ENCODE data around the gene GPR31. TPM values are rescaled to one million over a fixed set of nuclear protein-coding genes. Genes with fewer than 3 reads are reported as not detected.

Gene GPR31
- polyA plus RNA-seq, 1 of the 3 experiments (the other 2 are of a cell fraction) = not detected

GRCh38 chr6:167112421-167112820 is 45.4 kb downstream of the GPR31 start:
- Histone ChIP-seq H2AFZ (ENCODE audit: low read depth) (no peak overlapping the region), H3K79me2 (ENCODE audit: insufficient read depth) (no peaks in the 10 kb centered on the region), H3K27ac (ENCODE audit: low read depth in 2 of 2, low read length in 1 of 2) (no peak overlapping the region), H3K4me3 (ENCODE audit: low read depth in 2 of 2, low read length in 1 of 2) (no peak overlapping the region), H3K4me2 (no peak overlapping the region), H3K36me3 (replicated peaks in 1 of 2; ENCODE audit: control insufficient read depth in 1 of 2, insufficient read depth in 2 of 2, low read length in 1 of 2) (no peaks in the 10 kb centered on the region), H3K9me2 (no peaks in the 10 kb centered on the region), H3K4me1 (ENCODE audit: control insufficient read depth in 1 of 2, insufficient read depth in 2 of 2, low read depth in 1 of 2, low read length in 1 of 2) (peaks cover 0 to 4% of the 10 kb centered on the region in 2 experiments; a peak in 1 of 4 replicates), H3K9me3 (no peaks in the 10 kb centered on the region), H4K20me1 (ENCODE audit: insufficient read depth) (no peaks in the 10 kb centered on the region), H3K27me3 (ENCODE audit: insufficient read depth) (no peaks in the 10 kb centered on the region), H3K9ac (no peak overlapping the region), H3F3A (replicated peaks; ENCODE audit: insufficient read depth) (no peaks in the 10 kb centered on the region)
- POLR2A ChIA-PET = no interaction called here
- TF ChIP-seq NRF1 (IDR thresholded peaks at IDR 0.05; ENCODE audit: low read depth, low read length) = no peak
- no peak for TF ChIP-seq CHD2 (IDR thresholded peaks at IDR 0.05; ENCODE audit: low read length, partially characterized antibody)
- TF ChIP-seq, protein P1, sequence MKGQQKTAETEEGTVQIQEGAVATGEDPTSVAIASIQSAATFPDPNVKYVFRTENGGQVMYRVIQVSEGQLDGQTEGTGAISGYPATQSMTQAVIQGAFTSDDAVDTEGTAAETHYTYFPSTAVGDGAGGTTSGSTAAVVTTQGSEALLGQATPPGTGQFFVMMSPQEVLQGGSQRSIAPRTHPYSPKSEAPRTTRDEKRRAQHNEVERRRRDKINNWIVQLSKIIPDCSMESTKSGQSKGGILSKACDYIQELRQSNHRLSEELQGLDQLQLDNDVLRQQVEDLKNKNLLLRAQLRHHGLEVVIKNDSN (IDR thresholded peaks at IDR 0.05; ENCODE audit: borderline replicate concordance, low read depth) = no peak
- TF ChIP-seq FOXJ3 (CRISPR knock-in tag; IDR thresholded peaks at IDR 0.05) = no peak
- no peak for TF ChIP-seq TCF12 (IDR thresholded peaks at IDR 0.05)
- no peak for TF ChIP-seq POLR2AphosphoS5 (IDR thresholded peaks at IDR 0.05; ENCODE audit: low read depth, low read length)
- TF ChIP-seq, protein P2, sequence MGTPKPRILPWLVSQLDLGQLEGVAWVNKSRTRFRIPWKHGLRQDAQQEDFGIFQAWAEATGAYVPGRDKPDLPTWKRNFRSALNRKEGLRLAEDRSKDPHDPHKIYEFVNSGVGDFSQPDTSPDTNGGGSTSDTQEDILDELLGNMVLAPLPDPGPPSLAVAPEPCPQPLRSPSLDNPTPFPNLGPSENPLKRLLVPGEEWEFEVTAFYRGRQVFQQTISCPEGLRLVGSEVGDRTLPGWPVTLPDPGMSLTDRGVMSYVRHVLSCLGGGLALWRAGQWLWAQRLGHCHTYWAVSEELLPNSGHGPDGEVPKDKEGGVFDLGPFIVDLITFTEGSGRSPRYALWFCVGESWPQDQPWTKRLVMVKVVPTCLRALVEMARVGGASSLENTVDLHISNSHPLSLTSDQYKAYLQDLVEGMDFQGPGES (IDR thresholded peaks at IDR 0.05; ENCODE audit: low read depth, low read length) = no peak
- TF ChIP-seq SMC3 (IDR thresholded peaks at IDR 0.05; ENCODE audit: low read depth, low read length) = no peak
- TF ChIP-seq, protein P3, sequence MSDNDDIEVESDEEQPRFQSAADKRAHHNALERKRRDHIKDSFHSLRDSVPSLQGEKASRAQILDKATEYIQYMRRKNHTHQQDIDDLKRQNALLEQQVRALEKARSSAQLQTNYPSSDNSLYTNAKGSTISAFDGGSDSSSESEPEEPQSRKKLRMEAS (IDR thresholded peaks at IDR 0.05; ENCODE audit: low read depth) = no peak
- no peak for TF ChIP-seq JUND (IDR thresholded peaks at IDR 0.05)
- TF ChIP-seq EP300 (IDR thresholded peaks at IDR 0.05; ENCODE audit: borderline replicate concordance in 1 of 2, low read depth in 1 of 2, low read length in 1 of 2) = no peak
- TF ChIP-seq FOSL2 (IDR thresholded peaks at IDR 0.05; ENCODE audit: borderline replicate concordance, low read depth) = no peak
- TF ChIP-seq RAD21 (IDR thresholded peaks at IDR 0.05; ENCODE audit: low read length) = no peak
- no peak for TF ChIP-seq FOXM1 (IDR thresholded peaks at IDR 0.05; ENCODE audit: low read depth)
- no peak for TF ChIP-seq EZH2phosphoT487 (IDR thresholded peaks at IDR 0.05; ENCODE audit: borderline replicate concordance, low read depth)
- no peak for TF ChIP-seq RFX5 (IDR thresholded peaks at IDR 0.05; ENCODE audit: low read length)
- TF ChIP-seq GATA2 (CRISPR knock-in tag; IDR thresholded peaks at IDR 0.05) = no peak
- no peak for TF ChIP-seq ELF1 (IDR thresholded peaks at IDR 0.05)
- no peak for TF ChIP-seq MEF2A (IDR thresholded peaks at IDR 0.05; ENCODE audit: borderline replicate concordance, low read depth)
- no peak for DNase-seq
- WGBS (ENCODE audit: low lambda C conversion rate) = 31% methylated on average over 8 of the region's 8 CpGs
- CTCF ChIA-PET = no interaction called here

DNA sequence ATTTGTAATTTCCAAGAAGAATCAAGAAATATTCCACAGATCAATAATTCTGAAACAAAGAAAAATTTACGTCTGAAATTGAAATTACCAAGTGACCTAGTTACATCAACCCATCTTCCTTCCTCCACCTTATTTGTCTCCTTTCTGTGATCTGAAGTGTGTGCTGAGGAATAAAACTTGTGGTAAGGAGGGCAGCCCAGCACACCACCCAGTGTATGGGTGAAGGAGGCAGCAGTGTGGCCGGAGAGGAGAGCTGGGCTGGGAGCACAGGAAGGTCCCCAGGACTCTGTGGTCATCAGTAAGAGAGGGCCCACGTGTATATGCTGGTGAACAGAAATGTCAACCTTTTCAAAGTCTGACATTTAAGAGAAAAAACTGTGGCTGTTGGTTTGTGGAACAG is 46.2 kb downstream of the GPR31 start:
- POLR2A ChIA-PET = no interaction called here
- no peaks in the 10 kb centered on the region for H3K9me3 ChIP-seq
- no peaks in the 10 kb centered on the region for H3K9me2 ChIP-seq
- H3K4me1 ChIP-seq (ENCODE audit: control insufficient read depth in 1 of 2, insufficient read depth in 2 of 2, low read depth in 1 of 2, low read length in 1 of 2) = peaks cover 0 to 4% of the 10 kb centered on the region in 2 experiments; a peak in 1 of 4 replicates
- H3K27ac ChIP-seq (ENCODE audit: low read depth in 2 of 2, low read length in 1 of 2) = no peak overlapping the region
- H3K36me3 ChIP-seq (replicated peaks in 1 of 2; ENCODE audit: control insufficient read depth in 1 of 2, insufficient read depth in 2 of 2, low read length in 1 of 2) = no peaks in the 10 kb centered on the region
- no peak for DNase-seq
- 40% methylated on average over 3 of the region's 3 CpGs for WGBS (ENCODE audit: low lambda C conversion rate)
- H3K79me2 ChIP-seq (ENCODE audit: insufficient read depth) = no peaks in the 10 kb centered on the region
- no peaks in the 10 kb centered on the region for H3K27me3 ChIP-seq (ENCODE audit: insufficient read depth)
- no peak overlapping the region for H3K4me2 ChIP-seq
- no peaks in the 10 kb centered on the region for H3F3A ChIP-seq (replicated peaks; ENCODE audit: insufficient read depth)
- H3K9ac ChIP-seq = no peak overlapping the region
- CTCF ChIA-PET = no interaction called here
- no peak overlapping the region for H2AFZ ChIP-seq (ENCODE audit: low read depth)
- no peaks in the 10 kb centered on the region for H4K20me1 ChIP-seq (ENCODE audit: insufficient read depth)
- H3K4me3 ChIP-seq (ENCODE audit: low read depth in 2 of 2, low read length in 1 of 2) = no peak overlapping the region
- TF ChIP-seq NRF1 (IDR thresholded peaks at IDR 0.05; ENCODE audit: low read depth, low read length) = no peak
- TF ChIP-seq NFIC (IDR thresholded peaks at IDR 0.05; ENCODE audit: borderline replicate concordance) = no peak
- TF ChIP-seq, protein P4, sequence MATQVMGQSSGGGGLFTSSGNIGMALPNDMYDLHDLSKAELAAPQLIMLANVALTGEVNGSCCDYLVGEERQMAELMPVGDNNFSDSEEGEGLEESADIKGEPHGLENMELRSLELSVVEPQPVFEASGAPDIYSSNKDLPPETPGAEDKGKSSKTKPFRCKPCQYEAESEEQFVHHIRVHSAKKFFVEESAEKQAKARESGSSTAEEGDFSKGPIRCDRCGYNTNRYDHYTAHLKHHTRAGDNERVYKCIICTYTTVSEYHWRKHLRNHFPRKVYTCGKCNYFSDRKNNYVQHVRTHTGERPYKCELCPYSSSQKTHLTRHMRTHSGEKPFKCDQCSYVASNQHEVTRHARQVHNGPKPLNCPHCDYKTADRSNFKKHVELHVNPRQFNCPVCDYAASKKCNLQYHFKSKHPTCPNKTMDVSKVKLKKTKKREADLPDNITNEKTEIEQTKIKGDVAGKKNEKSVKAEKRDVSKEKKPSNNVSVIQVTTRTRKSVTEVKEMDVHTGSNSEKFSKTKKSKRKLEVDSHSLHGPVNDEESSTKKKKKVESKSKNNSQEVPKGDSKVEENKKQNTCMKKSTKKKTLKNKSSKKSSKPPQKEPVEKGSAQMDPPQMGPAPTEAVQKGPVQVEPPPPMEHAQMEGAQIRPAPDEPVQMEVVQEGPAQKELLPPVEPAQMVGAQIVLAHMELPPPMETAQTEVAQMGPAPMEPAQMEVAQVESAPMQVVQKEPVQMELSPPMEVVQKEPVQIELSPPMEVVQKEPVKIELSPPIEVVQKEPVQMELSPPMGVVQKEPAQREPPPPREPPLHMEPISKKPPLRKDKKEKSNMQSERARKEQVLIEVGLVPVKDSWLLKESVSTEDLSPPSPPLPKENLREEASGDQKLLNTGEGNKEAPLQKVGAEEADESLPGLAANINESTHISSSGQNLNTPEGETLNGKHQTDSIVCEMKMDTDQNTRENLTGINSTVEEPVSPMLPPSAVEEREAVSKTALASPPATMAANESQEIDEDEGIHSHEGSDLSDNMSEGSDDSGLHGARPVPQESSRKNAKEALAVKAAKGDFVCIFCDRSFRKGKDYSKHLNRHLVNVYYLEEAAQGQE (IDR thresholded peaks at IDR 0.05; ENCODE audit: low read depth, low read length) = no peak
- no peak for TF ChIP-seq MXI1 (IDR thresholded peaks at IDR 0.05; ENCODE audit: low read depth, low read length)
- no peak for TF ChIP-seq RAD21 (IDR thresholded peaks at IDR 0.05; ENCODE audit: low read length)
- TF ChIP-seq FOSL2 (IDR thresholded peaks at IDR 0.05; ENCODE audit: borderline replicate concordance, low read depth) = no peak
- no peak for TF ChIP-seq FOXM1 (IDR thresholded peaks at IDR 0.05; ENCODE audit: low read depth)
- TF ChIP-seq SIN3A (IDR thresholded peaks at IDR 0.05; ENCODE audit: borderline replicate concordance, low read depth, low read length) = no peak
- no peak for TF ChIP-seq GABPA (IDR thresholded peaks at IDR 0.05; ENCODE audit: low read depth)
- no peak for TF ChIP-seq EP300 (IDR thresholded peaks at IDR 0.05; ENCODE audit: borderline replicate concordance in 1 of 2, low read depth in 1 of 2, low read length in 1 of 2)
- no peak for TF ChIP-seq RCOR1 (IDR thresholded peaks at IDR 0.05; ENCODE audit: low read length)
- TF ChIP-seq RXRA (IDR thresholded peaks at IDR 0.05; ENCODE audit: borderline replicate concordance, low read depth) = no peak
- no peak for TF ChIP-seq EZH2phosphoT487 (IDR thresholded peaks at IDR 0.05; ENCODE audit: borderline replicate concordance, low read depth)

All from SK-N-SH (cell line).